Measurements from ENCODE around the gene NCAPG2. TPM values are rescaled to one million over a fixed set of nuclear protein-coding genes. Genes with fewer than 3 reads are reported as not detected.

NCAPG2 gene
- polyA plus RNA-seq, 3 donors, result 1.1 to 3.1 (median 1.7) TPM

- peak overlapping the region; percentile 66 to 82 for H3K27ac ChIP-seq (ENCODE audit: low read depth in 1 of 2, low read length in 2 of 2)
- peaks cover 24% of the 10 kb centered on the region for H3K4me1 Mint-ChIP-seq
- H4K20me1 ChIP-seq (ENCODE audit: insufficient read depth, low read length), result no peaks in the 10 kb centered on the region
- H3K79me2 ChIP-seq (ENCODE audit: insufficient read depth, low read length), result no peaks in the 10 kb centered on the region
- H3K9me3 Mint-ChIP-seq, result no peaks in the 10 kb centered on the region
- H3K27ac Mint-ChIP-seq, result peak overlapping the region; percentile 70 to 92 (median 91)
- H3K9me3 ChIP-seq (replicated peaks in 1 of 2; ENCODE audit: control insufficient read depth in 1 of 2, insufficient read depth in 1 of 2, low read length in 2 of 2), result no peaks in the 10 kb centered on the region
- peak overlapping the region; percentile 65 to 81 for H3K4me3 Mint-ChIP-seq
- H3K36me3 Mint-ChIP-seq, result peaks cover 76 to 82% of the 10 kb centered on the region in 2 donors
- H3K27me3 Mint-ChIP-seq (ENCODE audit: low read depth in 3 of 3), result no peaks in the 10 kb centered on the region
- H3K9ac ChIP-seq (ENCODE audit: insufficient read depth, low read length, poor library complexity, severe bottlenecking), result peak overlapping the region; percentile 30
- peak overlapping the region; percentile 10 to 55 (median 21) for H3K4me3 ChIP-seq (replicated peaks in 1 of 3; ENCODE audit: low read depth in 2 of 3, low read length in 3 of 3)
- H2AFZ ChIP-seq (ENCODE audit: insufficient read depth, low read depth, low read length, poor library complexity, severe bottlenecking), result peak overlapping the region; percentile 47
- TF ChIP-seq CTCF (IDR thresholded peaks at IDR 0.05), result no peak
- DNase-seq, result peak; percentile 62 to 89 (median 80)
- peak overlapping the region; percentile 70 for H3K4me2 ChIP-seq (replicated peaks; ENCODE audit: extremely low read depth, low read length, poor library complexity, severe bottlenecking)
- H3K27me3 ChIP-seq (ENCODE audit: control insufficient read depth in 2 of 2, insufficient read depth in 2 of 2, low read length in 2 of 2), result no peaks in the 10 kb centered on the region
- peaks cover 21 to 27% of the 10 kb centered on the region in 2 donors for H3K4me1 ChIP-seq (ENCODE audit: control insufficient read depth in 1 of 2, insufficient read depth in 2 of 2, low read length in 2 of 2)
- H3K36me3 ChIP-seq (replicated peaks in 1 of 2; ENCODE audit: control insufficient read depth in 1 of 2, insufficient read depth in 2 of 2, low read length in 2 of 2), result peaks cover 44 to 76% of the 10 kb centered on the region in 2 donors
- intact Hi-C loops (cut with micrococcal nuclease), result loop anchor here in 1 of 2 donors (1.0 kb wide), 1 partner anchor 44 kb away; no protein-coding TSS in a partner anchor
- WGBS (ENCODE audit: insufficient coverage), result 2% methylated on average over 14 of the region's 15 CpGs
These were observed 35.5 kb upstream of the NCAPG2 start for GRCh38 chr7:158740013-158740656.

GRCh38 chr7:158738841-158739240 lies 34.2 kb upstream of the NCAPG2 start:
- H3K27me3 Mint-ChIP-seq (ENCODE audit: low read depth in 3 of 3), result no peaks in the 10 kb centered on the region
- H2AFZ ChIP-seq (ENCODE audit: insufficient read depth, low read depth, low read length, poor library complexity, severe bottlenecking), result no peak overlapping the region
- H3K9ac ChIP-seq (ENCODE audit: insufficient read depth, low read length, poor library complexity, severe bottlenecking), result no peak overlapping the region
- peaks cover 27 to 29% of the 10 kb centered on the region in 2 donors for H3K4me1 ChIP-seq (ENCODE audit: control insufficient read depth in 1 of 2, insufficient read depth in 2 of 2, low read length in 2 of 2)
- H3K9me3 Mint-ChIP-seq, result no peaks in the 10 kb centered on the region
- no peak for TF ChIP-seq CTCF (IDR thresholded peaks at IDR 0.05)
- H3K4me3 Mint-ChIP-seq, result no peak overlapping the region
- H3K27ac ChIP-seq (ENCODE audit: low read depth in 1 of 2, low read length in 2 of 2), result peak overlapping the region; percentile 30 to 66
- intact Hi-C loops (cut with micrococcal nuclease), result loop anchor here in 1 of 2 donors (5.0 kb wide), 1 partner anchor 42 kb away; no protein-coding TSS in a partner anchor
- H3K4me3 ChIP-seq (replicated peaks in 1 of 3; ENCODE audit: low read depth in 2 of 3, low read length in 3 of 3), result no peak overlapping the region
- no peaks in the 10 kb centered on the region for H3K79me2 ChIP-seq (ENCODE audit: insufficient read depth, low read length)
- no peaks in the 10 kb centered on the region for H4K20me1 ChIP-seq (ENCODE audit: insufficient read depth, low read length)
- WGBS (ENCODE audit: insufficient coverage), result 98% methylated on average over 10 of the region's 15 CpGs
- no peak overlapping the region for H3K4me2 ChIP-seq (replicated peaks; ENCODE audit: extremely low read depth, low read length, poor library complexity, severe bottlenecking)
- H3K9me3 ChIP-seq (replicated peaks in 1 of 2; ENCODE audit: control insufficient read depth in 1 of 2, insufficient read depth in 1 of 2, low read length in 2 of 2), result no peaks in the 10 kb centered on the region
- no peaks in the 10 kb centered on the region for H3K27me3 ChIP-seq (ENCODE audit: control insufficient read depth in 2 of 2, insufficient read depth in 2 of 2, low read length in 2 of 2)
- peaks cover 26% of the 10 kb centered on the region for H3K4me1 Mint-ChIP-seq
- DNase-seq, result no peak
- peaks cover 78 to 82% of the 10 kb centered on the region in 2 donors for H3K36me3 Mint-ChIP-seq
- H3K36me3 ChIP-seq (replicated peaks in 1 of 2; ENCODE audit: control insufficient read depth in 1 of 2, insufficient read depth in 2 of 2, low read length in 2 of 2), result peaks cover 45 to 75% of the 10 kb centered on the region in 2 donors
- peak overlapping the region in 5 of 7 donors; percentile 53 to 88 (median 71) for H3K27ac Mint-ChIP-seq
